HG02571 (cell line): ENCODE results near the gene PTPRQ.
"Not testable (repeated sequence)": the region's sequence is repeated elsewhere in the genome, so short reads cannot be mapped to it uniquely, and the experiment has no call there.

Experiments used
- ATAC-seq: cut with Tn5 transposase; IDR thresholded peaks from one replicate; pipeline ENCODE4 v1.9.1; 2021; ENCODE audit warnings: mild to moderate bottlenecking, moderate library complexity; ENCODE audit not compliant: unreplicated experiment

PTPRQ gene

GRCh38 chr12:80627782-80628181, 183.7 kb downstream of the PTPRQ start:
- ATAC-seq: no peak

- no peak for ATAC-seq
Measured at GRCh38 chr12:80632835-80633234, 188.8 kb downstream of the PTPRQ start.

GRCh38 chr12:80634903-80635302, 190.9 kb downstream of the PTPRQ start:
- no peak for ATAC-seq

GRCh38 chr12:80636832-80637231, 192.8 kb downstream of the PTPRQ start:
- no peak for ATAC-seq

- no peak for ATAC-seq
Measured at GRCh38 chr12:80641936-80642335, 197.9 kb downstream of the PTPRQ start.

- ATAC-seq: no peak
Measured at GRCh38 chr12:80643961-80644360, 199.9 kb downstream of the PTPRQ start.

- no peak for ATAC-seq
Measured at GRCh38 chr12:80648881-80649280, 204.8 kb downstream of the PTPRQ start.

- ATAC-seq: no peak
Measured at GRCh38 chr12:80655751-80656150, 211.7 kb downstream of the PTPRQ start.

GRCh38 chr12:80659512-80660063, 215.6 kb downstream of the PTPRQ start:
- no peak for ATAC-seq

GRCh38 chr12:80662586-80662985, 218.6 kb downstream of the PTPRQ start:
- ATAC-seq: no peak

- ATAC-seq: no peak
Measured at GRCh38 chr12:80670214-80670613, 226.2 kb downstream of the PTPRQ start.

GRCh38 chr12:80676042-80676636, 232.1 kb downstream of the PTPRQ start:
- not testable (repeated sequence) for ATAC-seq

- ATAC-seq: no peak
Measured at GRCh38 chr12:80676856-80677255, 232.8 kb downstream of the PTPRQ start.

- ATAC-seq: no peak
Measured at GRCh38 chr12:80677994-80678393, 234.0 kb downstream of the PTPRQ start.

- no peak for ATAC-seq
Measured at GRCh38 chr12:80679346-80680131, 235.5 kb downstream of the PTPRQ start.

GRCh38 chr12:80681287-80681686, 237.3 kb downstream of the PTPRQ start:
- ATAC-seq: peak; percentile 91

GRCh38 chr12:80681786-80682185, 237.8 kb downstream of the PTPRQ start:
- no peak for ATAC-seq

- no peak for ATAC-seq
Measured at GRCh38 chr12:80684077-80684495, 240.1 kb downstream of the PTPRQ start.

GRCh38 chr12:80690090-80690489, 246.1 kb downstream of the PTPRQ start:
- no peak for ATAC-seq

- no peak for ATAC-seq
Measured at GRCh38 chr12:80690513-80690912, 246.5 kb downstream of the PTPRQ start.

GRCh38 chr12:80692114-80692513, 248.1 kb downstream of the PTPRQ start:
- no peak for ATAC-seq

- no peak for ATAC-seq
Measured at GRCh38 chr12:80697270-80697887, 253.3 kb downstream of the PTPRQ start.
